ENCODE results near the gene C12orf43.

The C12orf43 gene

GRCh38 chr12:120970310-120970709, 46.0 kb downstream of the C12orf43 start:
- no peak overlapping the region for H3K4me3 ChIP-seq (ENCODE audit: control insufficient read depth, low read depth, low read length)
- no peak for DNase-seq (ENCODE audit: low read depth)
- no peak for TF ChIP-seq CTCF (IDR thresholded peaks at IDR 0.05; ENCODE audit: control insufficient read depth, insufficient read depth, low read depth, low read length, missing control alignments)

GRCh38 chr12:120965534-120966091, 50.7 kb downstream of the C12orf43 start:
- TF ChIP-seq CTCF (IDR thresholded peaks at IDR 0.05; ENCODE audit: control insufficient read depth, insufficient read depth, low read depth, low read length, missing control alignments), result no peak
- no peak for DNase-seq (ENCODE audit: low read depth)
- no peak overlapping the region for H3K4me3 ChIP-seq (ENCODE audit: control insufficient read depth, low read depth, low read length)

GRCh38 chr12:120964298-120964697, 52.0 kb downstream of the C12orf43 start:
- DNase-seq (ENCODE audit: low read depth), result no peak
- no peak overlapping the region for H3K4me3 ChIP-seq (ENCODE audit: control insufficient read depth, low read depth, low read length)
- no peak for TF ChIP-seq CTCF (IDR thresholded peaks at IDR 0.05; ENCODE audit: control insufficient read depth, insufficient read depth, low read depth, low read length, missing control alignments)

GRCh38 chr12:120962532-120963020, 53.7 kb downstream of the C12orf43 start:
- H3K4me3 ChIP-seq (ENCODE audit: control insufficient read depth, low read depth, low read length), result no peak overlapping the region
- DNase-seq (ENCODE audit: low read depth), result no peak

GRCh38 chr12:120961604-120962531, 54.4 kb downstream of the C12orf43 start:
- DNase-seq (ENCODE audit: low read depth), result no peak
- H3K4me3 ChIP-seq (ENCODE audit: control insufficient read depth, low read depth, low read length), result no peak overlapping the region
- no peak for TF ChIP-seq CTCF (IDR thresholded peaks at IDR 0.05; ENCODE audit: control insufficient read depth, insufficient read depth, low read depth, low read length, missing control alignments)

More at GRCh38 chr12:120962532-120963020, 53.7 kb downstream of the C12orf43 start:
- no peak for TF ChIP-seq CTCF (IDR thresholded peaks at IDR 0.05; ENCODE audit: control insufficient read depth, insufficient read depth, low read depth, low read length, missing control alignments)

GRCh38 chr12:120960657-120961056, 55.6 kb downstream of the C12orf43 start:
- H3K4me3 ChIP-seq (ENCODE audit: control insufficient read depth, low read depth, low read length), result no peak overlapping the region
- DNase-seq (ENCODE audit: low read depth), result no peak
- no peak for TF ChIP-seq CTCF (IDR thresholded peaks at IDR 0.05; ENCODE audit: control insufficient read depth, insufficient read depth, low read depth, low read length, missing control alignments)

Data from AG09309 (cell line).